GM10266 (cell line): Measurements from ENCODE around the gene CCDC117.
A peak's percentile ranks its signal among the peaks of the same experiment; 100 is the strongest.

Experiments used
- DNase-seq: peaks from one replicate; pipeline ENCODE4 v3.0.0; 2012; ENCODE audit errors: extremely low spot score
- TF ChIP-seq, protein P1 (sequence below): IDR thresholded peaks from 2 replicates; pipeline ENCODE4 v1.5.1; 2012; ENCODE audit warnings: mild to moderate bottlenecking, low read depth; ENCODE audit not compliant: control insufficient read depth, insufficient read depth; ENCODE audit errors: missing control alignments

Gene CCDC117, protein sequence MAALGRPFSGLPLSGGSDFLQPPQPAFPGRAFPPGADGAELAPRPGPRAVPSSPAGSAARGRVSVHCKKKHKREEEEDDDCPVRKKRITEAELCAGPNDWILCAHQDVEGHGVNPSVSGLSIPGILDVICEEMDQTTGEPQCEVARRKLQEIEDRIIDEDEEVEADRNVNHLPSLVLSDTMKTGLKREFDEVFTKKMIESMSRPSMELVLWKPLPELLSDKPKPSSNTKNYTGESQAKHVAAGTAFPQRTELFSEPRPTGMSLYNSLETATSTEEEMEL

DNA sequence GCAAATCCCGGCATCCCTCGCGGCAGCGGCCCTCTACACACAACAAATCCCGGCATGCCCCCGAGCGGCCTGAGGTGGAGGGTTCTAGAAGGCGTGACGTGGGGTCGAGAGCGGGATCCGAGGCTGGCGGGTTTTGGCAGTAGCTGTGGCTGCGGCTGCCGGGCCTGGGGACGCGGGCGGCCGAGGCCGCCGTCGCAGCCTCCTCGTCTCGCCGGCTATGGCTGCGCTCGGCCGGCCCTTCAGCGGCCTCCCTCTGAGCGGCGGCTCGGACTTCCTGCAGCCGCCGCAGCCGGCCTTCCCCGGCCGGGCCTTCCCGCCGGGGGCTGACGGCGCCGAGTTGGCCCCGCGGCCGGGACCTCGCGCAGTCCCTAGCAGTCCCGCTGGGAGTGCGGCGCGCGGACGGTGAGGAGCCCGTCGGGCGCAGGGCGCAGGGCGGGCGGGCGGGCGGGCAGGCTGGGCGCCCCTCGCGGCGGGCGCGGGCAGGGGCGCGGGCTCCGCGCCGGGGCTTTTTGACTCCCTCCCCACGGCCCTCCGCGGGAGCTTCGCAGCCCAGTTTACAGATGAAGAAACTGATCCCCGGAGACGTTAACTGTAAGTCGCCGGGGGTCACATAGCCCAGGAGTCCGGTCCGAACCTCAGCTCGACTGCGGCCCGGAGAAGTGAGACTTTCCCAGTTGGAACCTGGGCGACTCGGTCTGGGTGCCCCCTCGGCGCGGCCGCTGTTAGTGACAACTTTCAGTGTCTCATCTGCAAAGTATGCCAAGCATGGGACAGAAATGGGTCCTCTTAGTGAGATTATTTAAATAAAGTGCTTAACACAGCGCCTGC is at the start of gene CCDC117:
CCDC117 (plus strand) TSS at position 63 of the 828 bp plus-strand sequence; CDS start at position 218, 155 bp downstream.
- DNase-seq = peak; percentile 96
- TF ChIP-seq, protein P1, sequence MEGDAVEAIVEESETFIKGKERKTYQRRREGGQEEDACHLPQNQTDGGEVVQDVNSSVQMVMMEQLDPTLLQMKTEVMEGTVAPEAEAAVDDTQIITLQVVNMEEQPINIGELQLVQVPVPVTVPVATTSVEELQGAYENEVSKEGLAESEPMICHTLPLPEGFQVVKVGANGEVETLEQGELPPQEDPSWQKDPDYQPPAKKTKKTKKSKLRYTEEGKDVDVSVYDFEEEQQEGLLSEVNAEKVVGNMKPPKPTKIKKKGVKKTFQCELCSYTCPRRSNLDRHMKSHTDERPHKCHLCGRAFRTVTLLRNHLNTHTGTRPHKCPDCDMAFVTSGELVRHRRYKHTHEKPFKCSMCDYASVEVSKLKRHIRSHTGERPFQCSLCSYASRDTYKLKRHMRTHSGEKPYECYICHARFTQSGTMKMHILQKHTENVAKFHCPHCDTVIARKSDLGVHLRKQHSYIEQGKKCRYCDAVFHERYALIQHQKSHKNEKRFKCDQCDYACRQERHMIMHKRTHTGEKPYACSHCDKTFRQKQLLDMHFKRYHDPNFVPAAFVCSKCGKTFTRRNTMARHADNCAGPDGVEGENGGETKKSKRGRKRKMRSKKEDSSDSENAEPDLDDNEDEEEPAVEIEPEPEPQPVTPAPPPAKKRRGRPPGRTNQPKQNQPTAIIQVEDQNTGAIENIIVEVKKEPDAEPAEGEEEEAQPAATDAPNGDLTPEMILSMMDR = peak; percentile 27

DNA sequence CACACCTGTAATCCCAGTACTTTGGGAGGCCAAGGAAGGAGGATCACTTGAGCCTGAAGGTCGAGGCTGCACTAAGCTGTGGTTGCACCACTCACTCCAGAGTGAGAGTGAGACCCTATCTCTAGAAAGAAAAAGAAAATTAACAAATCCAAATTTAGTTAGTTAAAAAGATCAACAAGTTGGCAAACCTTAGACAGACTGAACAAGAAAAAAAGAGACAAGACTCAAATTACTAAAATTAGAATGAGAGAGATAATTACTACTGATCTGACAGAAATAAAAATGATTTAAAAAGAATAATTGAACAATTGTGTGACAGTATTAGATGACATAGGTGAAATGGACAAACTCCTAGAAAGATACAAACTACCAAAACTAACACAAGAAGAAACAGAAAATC is 44.5 kb upstream of the CCDC117 start:
- TF ChIP-seq, protein P1 = no peak
- DNase-seq = no peak

DNA sequence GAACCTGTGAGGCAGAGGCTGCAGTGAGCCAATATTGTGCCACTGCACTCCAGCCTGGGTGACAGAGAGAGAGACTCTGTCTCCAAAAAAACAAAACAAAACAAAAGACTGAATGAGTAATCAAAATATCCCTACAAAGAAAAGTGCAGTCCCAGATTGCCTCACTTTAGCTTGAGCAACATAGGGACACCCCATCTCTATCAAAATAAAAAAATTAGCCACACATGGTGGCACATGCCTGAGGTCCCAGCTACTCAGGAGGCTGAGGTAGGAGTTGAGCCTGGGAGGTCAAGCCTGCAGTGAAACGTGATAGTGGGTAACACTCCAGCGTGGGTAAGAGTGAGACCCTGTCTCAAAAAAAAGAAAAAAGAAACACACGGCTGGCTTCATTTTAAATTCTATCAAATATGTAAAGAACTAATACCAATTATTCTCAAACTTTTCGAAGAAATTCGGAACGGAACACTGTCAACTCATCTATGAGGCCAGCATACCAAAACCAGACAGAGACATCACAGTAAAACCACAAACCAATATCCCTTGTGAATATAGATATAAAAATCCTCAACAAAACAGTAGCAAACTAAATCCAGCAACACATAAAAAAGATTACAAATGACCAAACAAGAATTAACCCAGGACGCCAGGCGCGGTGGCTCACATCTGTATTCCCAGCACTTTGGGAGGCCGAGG is 43.7 kb upstream of the CCDC117 start:
- no peak for DNase-seq
- TF ChIP-seq, protein P1 = no peak

DNA sequence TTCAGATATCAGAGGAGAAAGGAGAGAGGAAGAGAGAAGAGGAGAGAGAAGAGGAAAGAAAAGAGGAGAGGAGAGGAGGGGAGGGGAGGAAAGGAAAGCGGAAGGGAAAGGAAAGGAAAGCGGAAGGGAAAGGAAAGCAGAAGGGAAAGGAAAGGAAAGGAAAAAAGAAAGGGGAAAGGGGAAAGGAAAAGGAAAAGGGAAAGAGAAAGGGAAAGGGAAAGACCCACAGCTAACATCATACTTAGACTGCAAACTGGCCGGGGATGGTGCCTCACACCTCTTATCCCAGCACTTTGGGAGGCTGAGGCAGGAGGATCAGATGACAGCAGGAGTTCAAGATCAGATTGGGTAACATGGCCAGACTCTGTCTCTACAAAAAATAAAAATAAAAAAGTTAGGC is 42.3 kb upstream of the CCDC117 start:
- TF ChIP-seq, protein P1 = no peak

DNA sequence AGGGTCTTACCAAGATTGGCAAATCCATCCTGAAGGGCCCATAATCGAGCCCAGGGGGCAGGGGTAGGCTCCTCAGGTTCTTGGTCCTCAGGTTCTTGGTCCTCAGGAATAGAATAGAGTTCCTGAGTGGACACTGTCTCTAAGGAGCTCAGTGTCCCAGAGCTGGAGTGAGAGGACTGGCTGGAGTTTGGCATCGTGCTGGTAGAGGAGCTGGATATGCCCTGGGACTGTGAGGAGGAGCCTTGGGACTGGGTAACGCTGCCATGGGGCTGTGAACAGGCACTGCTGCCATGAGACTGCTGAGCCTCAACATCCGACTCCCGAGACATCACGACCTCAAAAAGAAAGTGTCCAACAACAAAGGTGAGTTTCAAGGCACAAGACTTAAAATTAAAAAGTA is 38.1 kb upstream of the CCDC117 start:
- TF ChIP-seq, protein P1 = no peak
- DNase-seq = no peak

More for the DNA sequence above, 42.3 kb upstream of the CCDC117 start:
- DNase-seq = no peak

DNA sequence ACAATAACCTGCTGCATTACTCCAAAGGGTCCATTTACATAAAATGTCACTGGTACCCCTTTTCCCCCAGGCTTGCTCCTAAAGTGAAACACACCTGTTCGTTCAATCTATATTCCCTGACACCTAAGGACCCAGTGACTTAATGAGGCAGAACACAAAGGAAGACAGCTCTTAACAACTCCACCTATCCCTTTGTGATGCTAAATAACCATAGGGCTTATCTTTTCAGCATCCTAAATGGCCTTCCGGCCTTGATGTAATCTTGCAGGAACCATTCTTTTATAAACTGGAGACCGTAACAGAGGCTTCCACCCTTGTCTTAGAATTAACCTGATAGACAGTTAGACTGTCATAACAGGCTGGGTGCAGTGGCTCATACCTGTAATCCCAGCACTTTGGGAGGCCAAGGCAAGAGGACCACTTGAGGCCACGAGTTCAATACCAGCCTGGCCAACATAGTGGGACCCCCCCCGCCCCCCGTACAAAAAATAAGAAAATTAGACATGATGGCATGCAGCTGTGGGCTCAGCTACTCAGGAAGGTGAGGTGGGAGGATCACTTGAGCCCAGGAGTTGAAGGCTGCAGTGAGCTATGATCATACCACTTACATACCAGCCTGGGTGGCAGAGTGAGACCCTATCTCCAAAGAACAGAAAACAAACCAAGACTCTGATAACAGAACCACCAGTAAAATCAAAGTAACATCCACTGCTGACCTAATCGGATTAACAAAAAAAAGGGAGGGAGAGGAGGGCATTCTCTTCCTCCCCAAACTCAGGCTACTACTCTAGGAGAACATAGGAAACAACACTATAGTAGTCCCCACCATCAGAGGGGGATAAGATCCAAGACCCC is 36.0 kb upstream of the CCDC117 start:
- no peak for DNase-seq
- TF ChIP-seq, protein P1 = no peak
